GM23338 (cell line): ENCODE data around the gene CLIP1. TPM values are rescaled to one million over a fixed set of nuclear protein-coding genes. Genes with fewer than 3 reads are reported as not detected.

ENCODE experiments used
- ATAC-seq: fragments of 200-7000 bp; cut with Tn5 transposase; 3 replicates; pipeline ENCODE4 v1.9.1; 2020
- DNase-seq: peaks from one replicate; pipeline ENCODE4 v3.0.0-alpha.2; 2015; ENCODE audit warnings: low spot score
- H2AFZ ChIP-seq: fragments of 200-600 bp; sonication (generic); 2 replicates; pipeline ENCODE4 v1.8.0; 2016; ENCODE audit warnings: antibody characterized with exemption, mild to moderate bottlenecking, moderate library complexity
- H3F3A ChIP-seq: fragments of 200-600 bp; sonication (generic); replicated peaks from 2 replicates; pipeline ENCODE4 v1.8.0; 2017; ENCODE audit warnings: antibody characterized with exemption, mixed run types, low read depth
- H3K27ac ChIP-seq: fragments of 200-600 bp; sonication (generic); 2 replicates; pipeline ENCODE4 v1.6.1; 2016; ENCODE audit warnings: low read depth
- H3K27me3 ChIP-seq: fragments of 200-600 bp; sonication (generic); 2 replicates; pipeline ENCODE4 v1.8.0; 2016; ENCODE audit warnings: mild to moderate bottlenecking, mixed run types, moderate library complexity; ENCODE audit not compliant: insufficient read depth
- H3K36me3 ChIP-seq: fragments of 200-600 bp; sonication (generic); 2 replicates; pipeline ENCODE4 v1.8.0; 2016; ENCODE audit warnings: mild to moderate bottlenecking; ENCODE audit not compliant: insufficient read depth
- H3K4me1 ChIP-seq: fragments of 200-600 bp; sonication (generic); 2 replicates; pipeline ENCODE4 v1.8.0; 2016; ENCODE audit warnings: mild to moderate bottlenecking, moderate library complexity; ENCODE audit not compliant: insufficient read depth
- H3K4me2 ChIP-seq: fragments of 200-600 bp; sonication (generic); 2 replicates; pipeline ENCODE4 v1.7.1; 2017; ENCODE audit warnings: mixed run types
- H3K4me3 ChIP-seq: fragments of 200-600 bp; sonication (generic); 2 replicates; pipeline ENCODE4 v1.6.1; 2016; ENCODE audit warnings: mixed run types
- H3K79me2 ChIP-seq: fragments of 200-600 bp; sonication (generic); replicated peaks from 2 replicates; pipeline ENCODE4 v1.8.0; 2017; ENCODE audit warnings: mild to moderate bottlenecking; ENCODE audit not compliant: insufficient read depth
- H3K9me2 ChIP-seq: fragments of 200-600 bp; sonication (generic); 2 replicates; pipeline ENCODE4 v1.8.0; 2017; ENCODE audit not compliant: insufficient read depth
- H4K20me1 ChIP-seq: fragments of 200-600 bp; sonication (generic); replicated peaks from 2 replicates; pipeline ENCODE4 v1.8.0; 2017; ENCODE audit warnings: mild to moderate bottlenecking; ENCODE audit not compliant: insufficient read depth
- H3K27ac Mint-ChIP-seq: 2 replicates; pipeline ENCODE4 v1.8.0; 2020; ENCODE audit warnings: inconsistent platforms, mild to moderate bottlenecking, moderate library complexity, mixed read lengths
- H3K27me3 Mint-ChIP-seq: 3 replicates; pipeline ENCODE4 v1.8.0; 2022; ENCODE audit warnings: low read depth, mild to moderate bottlenecking, moderate library complexity, mixed read lengths, inconsistent platforms; ENCODE audit not compliant: insufficient read depth, poor library complexity
- H3K36me3 Mint-ChIP-seq: 3 replicates; pipeline ENCODE4 v1.8.0; 2021; ENCODE audit warnings: low read depth, mild to moderate bottlenecking, inconsistent platforms, moderate library complexity, mixed read lengths
- H3K4me1 Mint-ChIP-seq: 3 replicates; pipeline ENCODE4 v1.8.0; 2020; ENCODE audit warnings: mild to moderate bottlenecking, inconsistent platforms, mixed read lengths
- H3K4me3 Mint-ChIP-seq: 3 replicates; pipeline ENCODE4 v1.8.0; 2021; ENCODE audit warnings: moderate library complexity, mild to moderate bottlenecking, inconsistent platforms, mixed read lengths
- H3K9me3 Mint-ChIP-seq: 3 replicates; pipeline ENCODE4 v1.8.0; 2020; ENCODE audit warnings: moderate library complexity, mild to moderate bottlenecking, inconsistent platforms, mixed read lengths
- CREB1 ChIP-seq: fragments of 250-450 bp; sonication (Bioruptor Pico); IDR thresholded peaks from 2 replicates; pipeline ENCODE4 v1.5.0; 2020; ENCODE audit warnings: low read depth, mild to moderate bottlenecking, moderate library complexity
- CTCF ChIP-seq, 2 experiments: fragments of 200-600 bp in 1 of 2; sonication (generic) in 1 of 2; conservative IDR thresholded peaks; 2 replicates each; pipeline versions ENCODE4 v1.5.1 to v1.6.1; 2016 to 2017; ENCODE audit warnings: antibody characterized with exemption in 2 of 2, low read depth in 2 of 2, mild to moderate bottlenecking in 2 of 2, moderate library complexity in 1 of 2
- EZH2 ChIP-seq: fragments of 200-600 bp; sonication (generic); IDR thresholded peaks from one replicate; pipeline ENCODE4 v1.8.0; 2017; ENCODE audit warnings: antibody characterized with exemption, mild to moderate bottlenecking, low read depth; ENCODE audit not compliant: unreplicated experiment
- EZH2phosphoT487 ChIP-seq: fragments of 200-600 bp; sonication (generic); IDR thresholded peaks from one replicate; pipeline ENCODE4 v1.8.1; 2018; ENCODE audit warnings: antibody characterized with exemption; ENCODE audit not compliant: unreplicated experiment
- JUNB ChIP-seq: IDR thresholded peaks from one replicate; pipeline ENCODE4 v1.6.1; 2016; ENCODE audit warnings: antibody characterized with exemption; ENCODE audit not compliant: unreplicated experiment
- NANOG ChIP-seq: IDR thresholded peaks from 2 replicates; pipeline ENCODE4 v1.6.1; 2016; ENCODE audit warnings: antibody characterized with exemption, borderline replicate concordance
- POLR2AphosphoS5 ChIP-seq: IDR thresholded peaks from 2 replicates; pipeline ENCODE4 v1.6.1; 2016; ENCODE audit warnings: antibody characterized with exemption, low read depth
- STAT1 ChIP-seq: IDR thresholded peaks from one replicate; pipeline ENCODE4 v1.6.1; 2016; ENCODE audit warnings: antibody characterized with exemption; ENCODE audit not compliant: unreplicated experiment
- ZNF114 ChIP-seq: fragments of 250-450 bp; sonication (Bioruptor Pico); IDR thresholded peaks from 2 replicates; pipeline ENCODE4 v1.5.0; 2020; ENCODE audit warnings: mild to moderate bottlenecking, moderate library complexity
- ZNF331 ChIP-seq: fragments of 250-450 bp; sonication (Bioruptor Pico); IDR thresholded peaks from 2 replicates; pipeline ENCODE4 v1.5.0; 2020; ENCODE audit warnings: low read depth, mild to moderate bottlenecking, moderate library complexity
- polyA plus RNA-seq: library from polyadenylated mRNA; unstranded; fragments of >200 nt; fragmentation: Nextera tagmentation; extraction: Ambion mirVana; gene quantifications from 2 replicates; pipeline ENCODE4 v1.2.1, GENCODE V29; 2016
- total RNA-seq: library from RNA; depleted of rRNA; stranded (reverse); fragments of >200 nt; shearing (Covaris generic); gene quantifications from 2 replicates; pipeline ENCODE4 v1.2.3, GENCODE V29; 2014
- TF ChIP-seq, protein P1 (sequence below): IDR thresholded peaks from one replicate; pipeline ENCODE4 v1.6.1; 2018; ENCODE audit warnings: antibody characterized with exemption; ENCODE audit not compliant: unreplicated experiment
- TF ChIP-seq, protein P2 (sequence below): fragments of 250-450 bp; sonication (Bioruptor Pico); IDR thresholded peaks from 2 replicates; pipeline ENCODE4 v1.5.0; 2020; ENCODE audit warnings: mild to moderate bottlenecking, moderate library complexity
- TF ChIP-seq, protein P3 (sequence below): IDR thresholded peaks from 2 replicates; pipeline ENCODE4 v1.6.1; 2016; ENCODE audit warnings: antibody characterized with exemption

The CLIP1 gene
- total and polyA plus RNA-seq, 2 experiments from 2014 or later: 11.5 to 21.1 TPM

DNA sequence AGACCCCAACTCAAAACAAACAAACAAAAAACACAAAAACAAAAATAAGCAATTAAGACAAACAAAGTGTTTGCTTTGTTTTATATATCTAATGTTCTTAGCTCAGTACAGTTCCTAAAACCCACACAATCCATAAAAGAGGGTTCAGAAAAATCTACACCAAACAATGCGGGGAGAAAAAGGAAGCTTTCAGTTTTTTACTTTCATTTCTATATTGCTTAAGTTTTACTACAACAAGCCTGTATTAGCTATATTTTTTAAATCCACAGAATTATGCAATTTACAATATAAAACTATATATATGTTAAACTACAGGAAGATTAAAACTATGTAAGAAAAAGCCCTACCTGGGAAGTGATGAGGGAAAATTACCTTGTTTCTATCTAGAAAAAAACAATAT is 41.4 kb downstream of the CLIP1 start:
- DNase-seq (no peak), ATAC-seq (no peak)
- no peak overlapping the region for H3K27ac Mint-ChIP-seq
- peaks cover 8% of the 10 kb centered on the region; the same call in 1 of the 3 replicates for H3K36me3 Mint-ChIP-seq
- H4K20me1 ChIP-seq: no peaks in the 10 kb centered on the region; the same call in 1 of the 2 replicates
- H3F3A ChIP-seq: no peaks in the 10 kb centered on the region
- H3K36me3 ChIP-seq: no peaks in the 10 kb centered on the region
- no peak overlapping the region for H3K4me3 Mint-ChIP-seq
- H3K9me3 Mint-ChIP-seq: no peaks in the 10 kb centered on the region
- no peak overlapping the region for H3K4me2 ChIP-seq
- no peak overlapping the region for H3K27ac ChIP-seq
- peaks cover 9% of the 10 kb centered on the region for H3K4me1 Mint-ChIP-seq
- no peak overlapping the region for H2AFZ ChIP-seq
- no peaks in the 10 kb centered on the region for H3K79me2 ChIP-seq
- H3K27me3 ChIP-seq: no peaks in the 10 kb centered on the region
- peaks cover 10% of the 10 kb centered on the region; the same call in 1 of the 2 replicates for H3K4me1 ChIP-seq
- no peak overlapping the region for H3K4me3 ChIP-seq
- no peak for TF ChIP-seq POLR2AphosphoS5
- no peak for TF ChIP-seq STAT1
- TF ChIP-seq, protein P1, sequence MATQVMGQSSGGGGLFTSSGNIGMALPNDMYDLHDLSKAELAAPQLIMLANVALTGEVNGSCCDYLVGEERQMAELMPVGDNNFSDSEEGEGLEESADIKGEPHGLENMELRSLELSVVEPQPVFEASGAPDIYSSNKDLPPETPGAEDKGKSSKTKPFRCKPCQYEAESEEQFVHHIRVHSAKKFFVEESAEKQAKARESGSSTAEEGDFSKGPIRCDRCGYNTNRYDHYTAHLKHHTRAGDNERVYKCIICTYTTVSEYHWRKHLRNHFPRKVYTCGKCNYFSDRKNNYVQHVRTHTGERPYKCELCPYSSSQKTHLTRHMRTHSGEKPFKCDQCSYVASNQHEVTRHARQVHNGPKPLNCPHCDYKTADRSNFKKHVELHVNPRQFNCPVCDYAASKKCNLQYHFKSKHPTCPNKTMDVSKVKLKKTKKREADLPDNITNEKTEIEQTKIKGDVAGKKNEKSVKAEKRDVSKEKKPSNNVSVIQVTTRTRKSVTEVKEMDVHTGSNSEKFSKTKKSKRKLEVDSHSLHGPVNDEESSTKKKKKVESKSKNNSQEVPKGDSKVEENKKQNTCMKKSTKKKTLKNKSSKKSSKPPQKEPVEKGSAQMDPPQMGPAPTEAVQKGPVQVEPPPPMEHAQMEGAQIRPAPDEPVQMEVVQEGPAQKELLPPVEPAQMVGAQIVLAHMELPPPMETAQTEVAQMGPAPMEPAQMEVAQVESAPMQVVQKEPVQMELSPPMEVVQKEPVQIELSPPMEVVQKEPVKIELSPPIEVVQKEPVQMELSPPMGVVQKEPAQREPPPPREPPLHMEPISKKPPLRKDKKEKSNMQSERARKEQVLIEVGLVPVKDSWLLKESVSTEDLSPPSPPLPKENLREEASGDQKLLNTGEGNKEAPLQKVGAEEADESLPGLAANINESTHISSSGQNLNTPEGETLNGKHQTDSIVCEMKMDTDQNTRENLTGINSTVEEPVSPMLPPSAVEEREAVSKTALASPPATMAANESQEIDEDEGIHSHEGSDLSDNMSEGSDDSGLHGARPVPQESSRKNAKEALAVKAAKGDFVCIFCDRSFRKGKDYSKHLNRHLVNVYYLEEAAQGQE: no peak
- no peak for TF ChIP-seq EZH2phosphoT487
- TF ChIP-seq ZNF331 (CRISPR knock-in tag): no peak
- TF ChIP-seq NANOG: no peak
- TF ChIP-seq CTCF (conservative IDR thresholded peaks at IDR 0.05; ENCODE audit: low read depth in 2 of 2): no peak
- no peak for TF ChIP-seq CREB1 (CRISPR knock-in tag)
- TF ChIP-seq, protein P2, sequence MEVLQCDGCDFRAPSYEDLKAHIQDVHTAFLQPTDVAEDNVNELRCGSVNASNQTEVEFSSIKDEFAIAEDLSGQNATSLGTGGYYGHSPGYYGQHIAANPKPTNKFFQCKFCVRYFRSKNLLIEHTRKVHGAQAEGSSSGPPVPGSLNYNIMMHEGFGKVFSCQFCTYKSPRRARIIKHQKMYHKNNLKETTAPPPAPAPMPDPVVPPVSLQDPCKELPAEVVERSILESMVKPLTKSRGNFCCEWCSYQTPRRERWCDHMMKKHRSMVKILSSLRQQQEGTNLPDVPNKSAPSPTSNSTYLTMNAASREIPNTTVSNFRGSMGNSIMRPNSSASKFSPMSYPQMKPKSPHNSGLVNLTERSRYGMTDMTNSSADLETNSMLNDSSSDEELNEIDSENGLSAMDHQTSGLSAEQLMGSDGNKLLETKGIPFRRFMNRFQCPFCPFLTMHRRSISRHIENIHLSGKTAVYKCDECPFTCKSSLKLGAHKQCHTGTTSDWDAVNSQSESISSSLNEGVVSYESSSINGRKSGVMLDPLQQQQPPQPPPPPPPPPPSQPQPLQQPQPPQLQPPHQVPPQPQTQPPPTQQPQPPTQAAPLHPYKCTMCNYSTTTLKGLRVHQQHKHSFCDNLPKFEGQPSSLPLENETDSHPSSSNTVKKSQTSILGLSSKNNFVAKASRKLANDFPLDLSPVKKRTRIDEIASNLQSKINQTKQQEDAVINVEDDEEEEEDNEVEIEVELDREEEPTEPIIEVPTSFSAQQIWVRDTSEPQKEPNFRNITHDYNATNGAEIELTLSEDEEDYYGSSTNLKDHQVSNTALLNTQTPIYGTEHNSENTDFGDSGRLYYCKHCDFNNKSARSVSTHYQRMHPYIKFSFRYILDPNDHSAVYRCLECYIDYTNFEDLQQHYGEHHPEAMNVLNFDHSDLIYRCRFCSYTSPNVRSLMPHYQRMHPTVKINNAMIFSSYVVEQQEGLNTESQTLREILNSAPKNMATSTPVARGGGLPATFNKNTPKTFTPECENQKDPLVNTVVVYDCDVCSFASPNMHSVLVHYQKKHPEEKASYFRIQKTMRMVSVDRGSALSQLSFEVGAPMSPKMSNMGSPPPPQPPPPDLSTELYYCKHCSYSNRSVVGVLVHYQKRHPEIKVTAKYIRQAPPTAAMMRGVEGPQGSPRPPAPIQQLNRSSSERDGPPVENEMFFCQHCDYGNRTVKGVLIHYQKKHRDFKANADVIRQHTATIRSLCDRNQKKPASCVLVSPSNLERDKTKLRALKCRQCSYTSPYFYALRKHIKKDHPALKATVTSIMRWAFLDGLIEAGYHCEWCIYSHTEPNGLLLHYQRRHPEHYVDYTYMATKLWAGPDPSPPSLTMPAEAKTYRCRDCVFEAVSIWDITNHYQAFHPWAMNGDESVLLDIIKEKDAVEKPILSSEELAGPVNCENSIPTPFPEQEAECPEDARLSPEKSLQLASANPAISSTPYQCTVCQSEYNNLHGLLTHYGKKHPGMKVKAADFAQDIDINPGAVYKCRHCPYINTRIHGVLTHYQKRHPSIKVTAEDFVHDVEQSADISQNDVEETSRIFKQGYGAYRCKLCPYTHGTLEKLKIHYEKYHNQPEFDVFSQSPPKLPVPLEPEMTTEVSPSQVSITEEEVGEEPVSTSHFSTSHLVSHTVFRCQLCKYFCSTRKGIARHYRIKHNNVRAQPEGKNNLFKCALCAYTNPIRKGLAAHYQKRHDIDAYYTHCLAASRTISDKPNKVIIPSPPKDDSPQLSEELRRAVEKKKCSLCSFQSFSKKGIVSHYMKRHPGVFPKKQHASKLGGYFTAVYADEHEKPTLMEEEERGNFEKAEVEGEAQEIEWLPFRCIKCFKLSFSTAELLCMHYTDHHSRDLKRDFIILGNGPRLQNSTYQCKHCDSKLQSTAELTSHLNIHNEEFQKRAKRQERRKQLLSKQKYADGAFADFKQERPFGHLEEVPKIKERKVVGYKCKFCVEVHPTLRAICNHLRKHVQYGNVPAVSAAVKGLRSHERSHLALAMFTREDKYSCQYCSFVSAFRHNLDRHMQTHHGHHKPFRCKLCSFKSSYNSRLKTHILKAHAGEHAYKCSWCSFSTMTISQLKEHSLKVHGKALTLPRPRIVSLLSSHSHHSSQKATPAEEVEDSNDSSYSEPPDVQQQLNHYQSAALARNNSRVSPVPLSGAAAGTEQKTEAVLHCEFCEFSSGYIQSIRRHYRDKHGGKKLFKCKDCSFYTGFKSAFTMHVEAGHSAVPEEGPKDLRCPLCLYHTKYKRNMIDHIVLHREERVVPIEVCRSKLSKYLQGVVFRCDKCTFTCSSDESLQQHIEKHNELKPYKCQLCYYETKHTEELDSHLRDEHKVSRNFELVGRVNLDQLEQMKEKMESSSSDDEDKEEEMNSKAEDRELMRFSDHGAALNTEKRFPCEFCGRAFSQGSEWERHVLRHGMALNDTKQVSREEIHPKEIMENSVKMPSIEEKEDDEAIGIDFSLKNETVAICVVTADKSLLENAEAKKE (CRISPR knock-in tag): no peak
- no peak for TF ChIP-seq JUNB
- TF ChIP-seq ZNF114 (CRISPR knock-in tag): no peak
- TF ChIP-seq EZH2: no peak
- TF ChIP-seq, protein P3, sequence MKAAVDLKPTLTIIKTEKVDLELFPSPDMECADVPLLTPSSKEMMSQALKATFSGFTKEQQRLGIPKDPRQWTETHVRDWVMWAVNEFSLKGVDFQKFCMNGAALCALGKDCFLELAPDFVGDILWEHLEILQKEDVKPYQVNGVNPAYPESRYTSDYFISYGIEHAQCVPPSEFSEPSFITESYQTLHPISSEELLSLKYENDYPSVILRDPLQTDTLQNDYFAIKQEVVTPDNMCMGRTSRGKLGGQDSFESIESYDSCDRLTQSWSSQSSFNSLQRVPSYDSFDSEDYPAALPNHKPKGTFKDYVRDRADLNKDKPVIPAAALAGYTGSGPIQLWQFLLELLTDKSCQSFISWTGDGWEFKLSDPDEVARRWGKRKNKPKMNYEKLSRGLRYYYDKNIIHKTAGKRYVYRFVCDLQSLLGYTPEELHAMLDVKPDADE: no peak
- no peaks in the 10 kb centered on the region for H3K27me3 Mint-ChIP-seq
- H3K9me2 ChIP-seq: no peaks in the 10 kb centered on the region
